Nucleus accumbens (tissue), 56 donors: ENCODE results near the gene SWAP70.

Source experiments
- DNase-seq, 56 donors: peaks; one replicate each; lab custom pipeline; 2025; lab: John Stamatoyannopoulos, UW

The SWAP70 gene

DNA sequence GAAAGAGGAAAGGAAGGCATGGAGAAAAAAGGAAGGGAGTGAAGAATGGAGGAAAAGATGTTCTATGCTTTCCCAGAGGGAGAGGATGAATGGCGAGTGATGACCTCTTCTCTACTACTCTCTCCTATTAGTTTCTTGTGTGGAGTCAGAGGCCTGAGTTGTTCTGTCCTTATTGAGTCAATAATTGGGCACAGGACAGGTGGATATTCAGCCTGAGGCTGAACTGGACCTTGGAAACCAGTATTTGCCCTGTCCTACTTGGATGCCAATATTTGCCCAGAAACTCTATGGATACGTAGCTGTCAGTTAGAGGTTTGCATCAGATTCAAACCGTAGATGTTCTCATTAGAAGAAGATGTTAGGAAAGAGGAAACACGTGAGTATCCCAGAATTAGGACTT is 17.6 kb upstream of the SWAP70 start:
- no peak for DNase-seq

DNA sequence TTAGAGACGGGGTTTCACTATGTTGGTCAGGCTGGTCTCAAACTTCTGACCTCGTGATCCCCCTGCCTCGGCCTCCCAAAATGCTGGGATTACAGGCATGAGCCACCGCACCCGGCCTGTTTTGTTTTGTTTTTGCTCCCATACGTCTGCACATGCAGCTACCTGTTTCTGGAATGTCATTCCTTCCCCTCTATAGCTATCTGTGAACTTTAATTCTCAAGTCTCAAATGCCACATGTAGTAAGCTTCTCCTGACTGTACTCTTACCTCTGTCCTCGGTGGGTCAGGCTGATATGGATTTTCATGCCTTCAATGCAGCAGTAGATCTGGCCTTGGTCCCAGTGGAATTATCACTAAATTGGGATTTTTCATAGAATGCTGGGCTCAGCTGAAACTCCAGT is 12.4 kb upstream of the SWAP70 start:
- no peak for DNase-seq

DNA sequence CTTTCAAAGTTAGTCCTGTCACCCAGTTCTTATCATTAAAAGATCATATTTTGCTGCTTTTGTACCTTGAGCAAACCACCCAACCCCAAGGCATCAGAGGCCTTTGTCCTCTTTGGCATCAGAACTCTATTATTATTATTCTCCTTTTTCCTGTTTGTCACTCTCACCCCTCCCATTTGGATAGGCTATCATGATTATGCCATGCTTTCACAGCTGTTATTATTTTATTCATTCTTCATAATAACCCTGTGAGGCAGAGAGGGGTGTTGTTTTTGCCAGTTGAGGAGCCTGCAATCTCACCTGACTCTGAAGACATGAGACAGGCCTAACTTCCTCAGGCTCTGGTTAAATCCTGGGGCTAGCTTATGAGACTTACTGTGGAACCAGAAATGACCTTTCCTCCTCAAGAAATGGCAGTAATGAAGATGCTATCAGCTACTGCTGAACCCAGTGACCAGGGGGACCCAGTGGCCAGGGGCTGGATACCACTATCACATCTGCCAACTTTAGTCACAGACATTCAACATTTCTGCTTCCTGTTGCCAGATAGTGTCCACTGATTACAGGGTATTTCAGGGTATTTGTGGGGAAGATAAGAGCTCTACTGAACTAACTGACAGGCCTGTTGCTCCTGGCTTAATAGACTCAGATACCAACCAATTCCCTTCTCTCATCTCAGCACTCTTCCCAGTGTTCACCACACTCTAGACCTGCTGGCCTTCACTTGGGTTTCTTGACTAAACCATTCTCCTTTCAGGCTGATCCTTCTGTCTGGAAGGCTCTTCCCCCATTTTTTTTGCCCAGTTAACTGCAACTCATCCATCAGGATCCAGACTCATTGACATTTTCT is 11.8 kb upstream of the SWAP70 start:
- no peak for DNase-seq

DNA sequence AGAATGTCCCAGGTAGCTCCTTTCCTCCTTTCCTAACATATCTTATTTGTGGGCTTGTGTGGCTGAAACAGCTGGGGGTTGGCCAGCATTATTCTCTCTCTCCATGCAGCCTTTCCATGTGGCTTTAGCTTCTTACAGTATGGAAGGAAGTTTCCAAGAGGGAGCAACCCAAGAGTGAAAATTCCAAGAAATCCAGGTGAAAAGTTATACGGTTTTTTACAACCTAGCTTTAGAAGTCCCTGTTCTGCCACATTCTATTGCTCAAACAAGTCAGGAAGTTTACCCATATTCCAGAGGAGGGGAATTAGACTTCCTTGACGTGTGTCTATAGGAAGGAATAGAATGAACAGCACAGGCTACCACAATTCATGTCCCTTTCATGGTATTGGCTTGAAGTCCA is 10.0 kb upstream of the SWAP70 start:
- no peak for DNase-seq

DNA sequence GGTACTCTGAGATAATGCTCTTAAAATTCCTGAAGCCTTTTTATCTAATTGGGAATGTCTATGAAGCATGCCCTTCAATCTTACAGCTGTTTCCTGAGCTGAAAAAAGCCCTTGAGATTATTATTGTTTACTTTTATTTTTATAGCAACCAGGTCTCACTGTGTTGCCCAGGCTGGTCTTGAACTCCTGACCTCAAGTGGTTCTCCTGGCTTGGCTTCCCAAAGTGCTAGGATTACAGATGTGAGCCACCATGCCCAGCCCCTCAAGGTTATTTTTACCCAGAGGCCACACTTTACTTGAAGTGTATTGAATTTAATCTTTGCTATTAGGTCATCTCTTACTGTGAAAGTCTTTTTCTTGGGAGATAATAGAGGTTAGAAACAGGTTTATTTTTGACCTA is 7.0 kb upstream of the SWAP70 start:
- no peak for DNase-seq

DNA sequence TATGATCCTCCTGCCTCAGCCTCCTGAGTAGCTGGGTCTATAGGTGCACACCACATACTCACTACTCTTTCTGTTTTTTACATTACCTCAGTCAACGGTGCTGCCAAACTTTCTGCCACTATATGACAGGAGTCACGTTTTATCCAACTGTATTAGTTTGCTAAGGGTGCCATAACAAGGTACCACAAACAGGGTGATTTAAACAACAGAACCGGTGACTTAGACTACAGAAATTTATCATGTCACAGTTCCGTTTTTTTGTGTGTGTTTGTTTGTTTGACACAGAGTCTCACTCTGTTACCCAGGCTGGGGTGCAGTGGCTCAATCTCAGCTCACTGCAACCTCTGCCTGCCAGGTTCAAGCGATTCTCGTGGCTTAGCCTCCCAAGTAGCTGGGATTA is 6.3 kb upstream of the SWAP70 start:
- DNase-seq: no peak

DNA sequence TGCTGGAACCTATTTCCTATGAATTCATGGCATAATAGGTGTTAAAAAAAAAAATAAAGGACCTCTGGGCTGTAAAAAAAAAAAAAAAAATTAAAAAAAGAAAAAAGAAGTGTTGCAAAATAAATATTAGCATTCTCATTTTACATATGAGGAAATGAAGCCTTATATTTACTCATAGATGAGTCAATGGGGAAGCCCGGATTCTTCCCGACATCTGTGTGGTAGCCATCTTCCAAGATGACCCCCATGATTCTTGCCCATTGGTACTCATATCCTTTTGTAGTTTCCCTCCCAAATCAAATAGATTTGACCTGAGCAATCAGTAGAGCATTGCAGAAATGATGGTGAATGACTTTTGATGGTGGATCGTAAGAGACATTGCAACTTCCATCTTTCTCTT is 3.0 kb upstream of the SWAP70 start:
- DNase-seq: no peak

DNA sequence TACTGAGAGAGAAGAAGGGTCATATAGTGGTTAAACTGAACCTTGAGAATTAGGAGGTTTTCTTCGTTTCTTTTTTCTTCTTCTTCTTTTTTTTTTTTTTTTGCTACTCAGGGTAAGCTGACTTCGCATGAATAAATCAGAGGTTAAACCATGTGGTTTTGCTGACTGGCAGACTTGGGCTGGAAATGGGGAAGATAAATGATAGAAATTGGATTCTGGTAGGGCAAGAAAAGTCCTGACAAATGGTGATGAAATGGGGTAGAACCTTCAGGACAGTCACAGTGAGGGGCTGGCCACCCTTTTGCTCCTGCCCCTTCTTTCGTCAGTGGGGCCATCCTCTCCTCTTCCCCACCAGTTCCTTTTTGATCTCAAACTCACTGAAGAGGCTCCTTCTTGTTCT is 1.6 kb upstream of the SWAP70 start:
- peak in 2 of 56 donors; percentile 5 to 17 for DNase-seq

DNA sequence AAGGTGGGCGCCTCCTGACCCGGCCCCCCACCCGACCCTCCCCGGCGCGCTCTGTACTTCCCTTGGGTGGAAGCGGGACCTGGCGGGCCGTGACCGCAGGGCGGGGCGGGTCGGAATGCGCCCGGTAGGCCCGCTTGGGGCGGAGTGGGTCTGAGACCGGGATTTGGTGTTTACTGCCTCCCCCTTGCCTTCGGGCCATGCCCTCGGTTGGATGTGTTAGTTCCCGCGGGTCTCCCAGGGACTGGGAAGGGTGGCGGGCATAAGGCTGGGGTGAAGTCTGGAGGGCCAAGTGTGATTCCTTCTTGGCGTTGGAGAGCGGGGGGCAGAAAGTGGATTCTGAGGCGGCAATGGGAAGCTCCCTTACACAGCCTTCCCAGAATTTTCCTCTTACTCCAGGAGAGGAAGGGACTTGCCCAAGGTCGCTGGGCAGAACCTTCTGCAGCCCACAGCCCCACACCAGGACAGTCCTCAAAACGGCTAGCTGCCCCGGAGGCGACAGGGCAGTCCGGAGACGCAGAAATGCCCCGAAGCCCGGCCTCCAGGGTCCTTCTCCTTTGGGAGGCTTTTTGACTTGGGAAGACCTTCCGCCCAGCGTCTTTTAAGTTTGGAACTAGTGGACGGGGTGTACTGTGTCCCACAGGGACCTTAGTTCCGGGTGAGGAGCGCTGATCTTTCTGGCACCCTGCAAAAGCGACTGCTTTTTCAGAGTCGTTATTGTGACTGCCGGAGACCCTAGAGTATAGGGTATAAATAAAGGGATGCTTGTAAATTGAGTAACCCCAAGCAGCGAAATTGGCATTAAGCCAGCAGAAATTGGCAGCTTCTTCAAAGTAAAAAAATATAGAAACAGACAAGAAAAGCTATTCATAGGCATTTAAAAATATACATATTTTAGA is 647 bp downstream of the SWAP70 start:
- DNase-seq: peak in 16 of 56 donors; percentile 8 to 62 (median 42)

DNA sequence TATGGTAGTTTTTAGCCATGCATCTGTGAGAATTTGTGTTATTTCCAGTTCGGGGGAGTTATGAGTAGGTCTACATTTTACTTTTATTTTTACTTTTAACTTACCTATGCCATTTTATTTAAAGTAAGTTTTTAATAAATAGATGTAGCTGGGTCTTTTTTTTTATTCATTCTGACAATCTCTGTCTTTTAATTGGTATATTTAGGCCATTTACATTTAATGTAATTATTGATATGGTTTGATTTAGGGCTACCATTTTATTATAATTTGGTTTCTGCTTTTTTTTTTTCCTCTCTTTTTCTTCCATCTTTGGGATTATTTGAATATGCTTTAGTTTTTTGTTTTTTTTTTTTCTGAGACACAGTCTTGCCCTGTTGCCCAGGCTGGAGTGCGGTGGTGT is 1.9 kb downstream of the SWAP70 start:
- DNase-seq: no peak

DNA sequence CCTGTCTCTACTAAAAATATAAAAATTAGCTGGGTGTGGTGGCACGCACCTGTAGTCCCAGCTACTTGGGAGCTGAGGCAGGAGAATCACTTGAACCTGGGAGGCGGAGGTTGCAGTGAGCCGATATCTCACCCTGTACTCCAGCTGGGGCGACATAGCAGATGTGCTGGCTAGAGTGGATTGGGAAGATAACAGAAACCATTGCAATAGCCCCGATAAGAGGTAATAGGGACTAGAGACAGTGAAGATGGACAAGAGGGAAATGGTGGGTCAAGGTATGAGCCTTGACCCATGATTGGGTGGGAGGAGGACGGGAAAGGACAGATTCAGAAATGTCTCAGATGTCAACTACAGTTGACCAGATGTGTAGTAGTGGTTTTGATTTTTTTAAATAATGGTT is 6.1 kb downstream of the SWAP70 start:
- DNase-seq: no peak

DNA sequence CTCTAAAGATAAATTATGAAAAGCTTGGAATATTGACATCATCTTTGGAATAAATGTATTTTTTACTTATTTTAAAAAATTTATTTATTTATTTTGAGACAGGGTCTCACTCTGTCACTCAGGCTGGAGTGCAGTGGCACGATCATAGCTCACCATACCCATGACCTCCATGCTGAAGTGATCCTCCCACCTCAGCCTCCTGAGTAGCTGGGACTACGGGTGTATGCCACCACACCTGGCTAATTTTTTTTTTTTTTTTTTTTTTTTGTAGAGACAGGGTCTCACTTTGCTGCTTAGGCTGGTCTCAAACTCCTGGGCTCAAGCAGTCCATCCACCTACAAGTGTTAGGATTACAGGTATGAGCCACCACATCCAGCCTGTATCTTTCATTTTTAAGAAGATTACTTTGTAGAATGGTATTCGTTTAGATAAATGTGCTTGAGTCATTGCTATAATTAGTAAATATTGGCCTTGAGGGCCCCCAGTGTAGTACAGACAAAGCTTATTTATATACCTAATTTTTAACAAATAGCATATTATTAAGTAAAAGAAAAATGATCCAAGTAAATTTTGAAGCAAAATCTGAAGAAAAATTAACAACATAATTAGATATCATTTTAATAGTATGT is 8.5 kb downstream of the SWAP70 start:
- DNase-seq: no peak

DNA sequence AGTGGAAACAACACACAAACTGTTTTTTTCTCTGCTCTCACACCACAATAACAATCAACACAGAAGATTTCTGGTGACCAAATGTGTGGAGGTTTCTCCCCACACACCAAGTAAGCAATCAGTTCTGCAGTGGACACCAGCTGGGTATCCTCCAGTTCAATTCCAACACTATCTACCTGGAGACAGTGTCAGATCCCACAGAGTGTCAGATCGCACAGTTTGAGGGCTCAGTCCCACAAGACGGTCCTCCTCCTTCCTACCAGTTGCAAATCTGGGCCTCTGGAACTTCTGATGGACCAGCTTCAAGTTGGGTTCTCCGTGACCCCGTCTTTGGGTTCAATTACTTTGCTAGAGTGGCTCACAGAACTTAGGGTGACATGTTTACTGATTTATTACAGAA is 9.0 kb downstream of the SWAP70 start:
- DNase-seq: no peak

DNA sequence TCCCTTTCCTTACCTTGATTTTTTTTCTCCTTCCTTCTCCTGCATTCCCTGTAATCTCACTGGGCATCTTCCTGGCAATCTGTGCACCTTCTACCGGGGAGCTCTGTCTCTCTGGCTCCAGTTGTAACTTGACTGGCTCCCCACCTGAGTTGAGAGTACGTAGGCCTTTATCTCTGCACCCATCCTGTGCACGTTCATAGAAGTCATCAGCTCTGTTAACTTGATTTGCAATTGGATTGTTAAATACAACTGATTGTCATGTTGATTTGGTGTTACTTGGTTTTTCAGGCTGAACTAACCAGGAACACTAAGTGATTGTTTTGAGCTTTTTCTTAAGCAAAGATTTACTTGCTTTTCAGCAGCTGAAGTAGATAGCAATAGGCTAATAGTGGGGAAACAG is 11.8 kb downstream of the SWAP70 start:
- no peak for DNase-seq

DNA sequence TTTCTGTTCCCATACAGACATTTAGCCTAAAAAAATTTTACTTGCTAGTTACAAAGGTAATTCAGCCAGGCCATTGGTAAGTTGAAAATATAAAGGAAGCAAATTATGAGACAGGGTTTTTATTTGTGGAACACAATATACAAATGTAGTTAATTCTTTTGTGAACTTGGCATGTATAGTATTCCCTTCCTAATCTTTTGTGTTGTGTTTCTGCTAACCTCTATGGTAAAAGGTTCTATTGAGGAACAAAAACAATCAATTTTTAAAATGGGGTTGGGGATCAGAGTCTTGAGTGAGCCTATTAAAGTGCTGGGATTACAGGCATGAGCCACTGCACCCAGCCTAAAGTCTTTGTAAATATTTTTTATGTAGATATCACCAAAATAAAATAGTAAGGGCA is 14.1 kb downstream of the SWAP70 start:
- no peak for DNase-seq

DNA sequence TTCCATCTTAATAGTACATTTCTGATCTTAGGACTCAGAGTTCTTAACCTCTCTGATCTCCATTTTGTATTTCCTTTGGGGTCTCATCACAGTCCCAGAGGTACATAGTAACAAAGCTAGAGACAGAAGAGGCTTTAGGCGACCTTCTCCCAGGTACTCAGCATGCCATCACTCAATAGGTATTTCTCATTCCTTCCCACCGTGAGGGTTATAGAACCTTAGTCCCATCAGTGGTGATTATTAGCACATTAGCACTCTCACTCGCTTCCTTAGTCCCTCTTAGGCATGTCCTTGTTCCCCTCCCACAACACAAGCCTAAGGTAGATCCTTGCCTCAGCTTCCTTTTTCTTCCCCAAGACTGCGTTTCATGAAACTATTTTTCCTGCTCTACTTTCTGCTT is 14.7 kb downstream of the SWAP70 start:
- DNase-seq: no peak

DNA sequence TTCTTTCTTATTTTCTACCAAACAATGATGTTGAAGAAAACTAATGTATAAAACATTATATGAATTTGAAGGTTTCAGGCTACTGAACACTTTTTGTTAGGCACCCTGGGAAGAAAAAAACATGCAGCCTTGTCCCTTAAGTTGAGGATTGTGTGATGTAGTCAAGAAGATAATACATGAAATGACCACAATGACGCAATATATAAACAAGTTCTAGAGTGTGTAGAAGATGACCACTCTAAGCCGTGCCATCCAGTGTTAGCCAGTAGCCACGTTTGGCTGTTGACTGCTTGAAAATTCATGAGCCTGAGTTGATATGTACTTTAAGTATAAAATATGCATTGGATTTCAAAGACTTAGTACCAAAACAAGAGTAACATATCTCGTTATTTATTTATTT is 16.2 kb downstream of the SWAP70 start:
- no peak for DNase-seq

DNA sequence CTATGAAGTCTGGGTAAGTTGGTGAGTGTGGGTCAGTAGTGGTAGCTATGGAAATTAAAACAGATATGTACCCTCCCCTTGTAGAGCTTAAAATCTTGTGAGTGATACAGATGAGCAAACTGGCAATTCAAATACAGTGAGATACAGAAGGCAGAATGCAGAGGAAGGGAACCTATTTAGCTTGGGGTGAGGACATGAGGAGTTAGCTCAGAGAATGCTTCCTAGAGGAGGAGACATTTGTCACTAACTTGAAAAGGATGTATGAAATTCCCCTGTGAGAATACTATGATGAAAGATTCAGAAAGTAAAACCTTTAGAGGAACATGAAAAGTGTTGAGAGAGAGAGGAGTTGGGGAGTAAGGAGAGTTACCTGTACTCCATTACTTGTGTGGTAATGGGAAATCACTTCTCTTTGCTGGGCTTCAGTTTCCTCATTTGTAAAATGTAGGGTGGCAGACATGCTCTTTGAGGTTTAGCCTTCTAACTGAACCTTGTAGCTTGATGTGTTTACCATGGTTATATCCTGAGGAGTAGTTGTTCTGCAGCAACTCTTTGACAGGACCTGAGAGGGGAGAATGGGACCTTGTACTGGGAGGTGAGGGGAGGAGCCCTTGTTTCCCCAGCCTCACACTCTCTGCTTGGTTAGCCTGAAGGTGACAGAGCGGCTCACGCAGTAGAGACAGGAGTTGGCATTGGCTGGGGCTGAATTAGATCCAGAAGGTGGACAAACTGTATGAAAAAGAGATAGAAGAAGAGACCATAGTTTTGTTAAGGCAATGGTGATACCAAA is 17.9 kb downstream of the SWAP70 start:
- no peak for DNase-seq

DNA sequence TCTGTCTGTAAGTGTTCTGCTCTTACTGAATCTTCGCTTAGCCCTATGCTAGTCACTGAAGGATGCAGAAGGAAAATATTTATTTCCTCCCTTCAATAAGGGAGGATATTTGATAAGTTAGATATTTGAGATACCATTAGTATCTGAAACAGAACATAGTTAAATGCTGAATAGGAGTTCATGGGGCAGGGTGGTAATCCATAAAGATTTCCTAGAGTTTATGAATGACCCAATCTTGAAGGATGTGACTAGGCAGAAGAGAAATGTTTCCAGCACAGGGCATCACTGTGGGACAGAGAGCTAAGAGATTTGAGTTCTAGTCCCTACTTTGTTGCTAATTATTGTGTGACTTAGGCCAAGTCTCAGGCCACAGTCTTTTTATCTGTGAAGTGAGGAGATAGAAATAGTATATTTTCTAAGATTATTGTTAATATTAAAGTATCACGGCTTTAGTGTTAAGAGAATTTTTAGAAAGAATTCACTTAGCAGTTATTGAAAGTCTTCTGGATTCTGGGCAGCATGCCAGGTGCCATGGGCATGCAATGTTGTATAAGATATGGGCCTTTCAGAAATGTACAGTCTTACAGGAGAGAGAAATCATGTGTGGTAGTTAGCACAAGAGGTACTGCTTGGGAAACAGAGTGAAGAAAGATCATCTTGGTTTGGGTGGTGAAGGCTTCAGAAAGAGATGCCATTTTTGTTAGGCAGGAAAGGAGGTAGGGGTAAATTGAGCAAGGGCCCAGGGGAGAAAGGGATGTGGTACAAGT is 24.0 kb downstream of the SWAP70 start:
- peak in 2 of 56 donors; percentile 5 to 28 for DNase-seq
